Endodermal cell (in vitro differentiated cells): ENCODE data around the gene PLEKHM2. TPM values are rescaled to one million over a fixed set of nuclear protein-coding genes. Genes with fewer than 3 reads are reported as not detected.

Source experiments
- DNase-seq: peaks from one replicate; pipeline ENCODE4 v3.0.0-alpha.2; 2017
- H3K27ac ChIP-seq: 2 replicates; pipeline ENCODE4 v1.5.1; 2013; ENCODE audit warnings: mild to moderate bottlenecking, low read depth, low read length, moderate library complexity
- H3K27me3 ChIP-seq: 2 replicates; pipeline ENCODE4 v1.6.1; 2013; ENCODE audit warnings: mild to moderate bottlenecking, low read length, moderate library complexity; ENCODE audit not compliant: insufficient read depth, control insufficient read depth, poor library complexity, severe bottlenecking
- H3K36me3 ChIP-seq: 2 replicates; pipeline ENCODE4 v1.7.0; 2013; ENCODE audit warnings: mild to moderate bottlenecking, low read length, moderate library complexity; ENCODE audit not compliant: control insufficient read depth, insufficient read depth
- H3K4me1 ChIP-seq: one replicate; pipeline ENCODE4 v1.7.0; 2013; ENCODE audit warnings: low read length; ENCODE audit not compliant: control insufficient read depth, insufficient read depth
- H3K4me3 ChIP-seq: 2 replicates; pipeline ENCODE4 v1.5.1; 2013; ENCODE audit warnings: mild to moderate bottlenecking, low read length, moderate library complexity
- H3K9ac ChIP-seq: 2 replicates; pipeline ENCODE4 v1.6.1; 2013; ENCODE audit warnings: mild to moderate bottlenecking, low read length, moderate library complexity; ENCODE audit not compliant: poor library complexity, severe bottlenecking; ENCODE audit errors: extremely low read depth
- H3K9me3 ChIP-seq: 2 replicates; pipeline ENCODE4 v1.6.1; 2013; ENCODE audit warnings: mild to moderate bottlenecking, low read length, moderate library complexity; ENCODE audit not compliant: control insufficient read depth
- H3K27ac Mint-ChIP-seq: 2 replicates; pipeline ENCODE4 v1.8.0; 2020; ENCODE audit warnings: mixed read lengths
- H3K27me3 Mint-ChIP-seq: 2 replicates; pipeline ENCODE4 v1.8.0; 2021; ENCODE audit warnings: mild to moderate bottlenecking, mixed read lengths; ENCODE audit not compliant: insufficient read depth
- H3K36me3 Mint-ChIP-seq: 2 replicates; pipeline ENCODE4 v1.8.0; 2020; ENCODE audit warnings: low read depth, mixed read lengths
- H3K4me1 Mint-ChIP-seq: 2 replicates; pipeline ENCODE4 v1.8.0; 2020; ENCODE audit warnings: mixed read lengths
- H3K4me3 Mint-ChIP-seq: 2 replicates; pipeline ENCODE4 v1.8.0; 2020; ENCODE audit warnings: mild to moderate bottlenecking, moderate library complexity, mixed read lengths
- H3K9me3 Mint-ChIP-seq: 2 replicates; pipeline ENCODE4 v1.8.0; 2020; ENCODE audit warnings: mild to moderate bottlenecking, mixed read lengths
- WGBS, 2 experiments: methylation state at CpG; one replicate each; pipeline versions ENCODE4 v1.1.5 to v1.1.7; 2013; ENCODE audit warnings: missing lambda C conversion rate in 2 of 2, mixed read lengths in 1 of 2; ENCODE audit not compliant: insufficient coverage in 1 of 2, insufficient read length in 1 of 2; 5-methylcytosine and 5-hydroxymethylcytosine counted together
- total RNA-seq, 2 donors: library from RNA; stranded (reverse); fragmentation: NEBNext Ultra II Directional in 1 of 2; extraction: Animal tissue kit (Norgen Biotek cat#: 25700) in 1 of 2; gene quantifications; 2 replicates in 1 of 2; 3 replicates in 1 of 2; pipeline ENCODE4 v1.2.1, GENCODE V29; 2021
- TF ChIP-seq, protein P1 (sequence below): fragments of 200-600 bp; sonication (generic); conservative IDR thresholded peaks from 2 replicates; pipeline ENCODE4 v1.5.0; 2021; ENCODE audit warnings: antibody characterized with exemption, mild to moderate bottlenecking

The PLEKHM2 gene
- total RNA-seq, 2 donors from 2014 or later: 46.9 to 50.4 TPM

DNA sequence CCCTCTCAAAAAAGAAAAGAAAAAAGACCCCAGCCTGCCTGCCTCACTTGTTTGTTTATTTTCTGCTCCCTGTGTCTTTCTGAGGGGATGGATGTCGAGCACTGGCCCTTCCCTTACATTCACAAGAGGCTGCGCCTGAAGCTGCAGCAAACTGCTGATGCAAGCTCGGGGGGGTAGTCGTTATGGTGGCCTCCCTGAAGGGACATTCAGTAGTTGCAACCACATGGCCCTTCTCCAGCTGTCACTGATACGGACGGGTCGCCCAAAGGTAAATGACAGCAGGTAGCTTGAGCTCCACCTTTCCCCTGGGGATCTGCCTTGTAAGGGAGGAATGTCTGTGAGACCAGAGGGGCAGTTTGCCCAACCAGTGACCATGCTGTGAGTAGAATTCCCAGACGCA lies 17.7 kb downstream of the PLEKHM2 start:
- H3K4me3 Mint-ChIP-seq: no peak overlapping the region
- H3K27ac ChIP-seq: no peak overlapping the region
- H3K9ac ChIP-seq: no peak overlapping the region
- 91 to 94% methylated on average over 8 of the region's 8 CpGs for WGBS, 2 experiments
- H3K9me3 ChIP-seq: no peaks in the 10 kb centered on the region
- H3K27me3 ChIP-seq: no peaks in the 10 kb centered on the region
- H3K36me3 ChIP-seq: peaks cover 11% of the 10 kb centered on the region
- no peak overlapping the region for H3K4me3 ChIP-seq
- no peaks in the 10 kb centered on the region for H3K27me3 Mint-ChIP-seq
- DNase-seq: no peak
- peak overlapping the region; percentile 48 for H3K27ac Mint-ChIP-seq
- TF ChIP-seq, protein P1, sequence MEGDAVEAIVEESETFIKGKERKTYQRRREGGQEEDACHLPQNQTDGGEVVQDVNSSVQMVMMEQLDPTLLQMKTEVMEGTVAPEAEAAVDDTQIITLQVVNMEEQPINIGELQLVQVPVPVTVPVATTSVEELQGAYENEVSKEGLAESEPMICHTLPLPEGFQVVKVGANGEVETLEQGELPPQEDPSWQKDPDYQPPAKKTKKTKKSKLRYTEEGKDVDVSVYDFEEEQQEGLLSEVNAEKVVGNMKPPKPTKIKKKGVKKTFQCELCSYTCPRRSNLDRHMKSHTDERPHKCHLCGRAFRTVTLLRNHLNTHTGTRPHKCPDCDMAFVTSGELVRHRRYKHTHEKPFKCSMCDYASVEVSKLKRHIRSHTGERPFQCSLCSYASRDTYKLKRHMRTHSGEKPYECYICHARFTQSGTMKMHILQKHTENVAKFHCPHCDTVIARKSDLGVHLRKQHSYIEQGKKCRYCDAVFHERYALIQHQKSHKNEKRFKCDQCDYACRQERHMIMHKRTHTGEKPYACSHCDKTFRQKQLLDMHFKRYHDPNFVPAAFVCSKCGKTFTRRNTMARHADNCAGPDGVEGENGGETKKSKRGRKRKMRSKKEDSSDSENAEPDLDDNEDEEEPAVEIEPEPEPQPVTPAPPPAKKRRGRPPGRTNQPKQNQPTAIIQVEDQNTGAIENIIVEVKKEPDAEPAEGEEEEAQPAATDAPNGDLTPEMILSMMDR: no peak
- H3K4me1 Mint-ChIP-seq: no peaks in the 10 kb centered on the region
- H3K9me3 Mint-ChIP-seq: no peaks in the 10 kb centered on the region
- no peaks in the 10 kb centered on the region for H3K4me1 ChIP-seq
- H3K36me3 Mint-ChIP-seq: peaks cover 42% of the 10 kb centered on the region

- Mint-ChIP-seq H3K36me3 (peaks cover 37% of the 10 kb centered on the region), H3K4me3 (no peak overlapping the region), H3K27ac (peak overlapping the region; percentile 24), H3K4me1 (no peaks in the 10 kb centered on the region), H3K9me3 (no peaks in the 10 kb centered on the region), H3K27me3 (no peaks in the 10 kb centered on the region)
- no peaks in the 10 kb centered on the region for H3K4me1 ChIP-seq
- peak overlapping the region; percentile 36 for H3K27ac ChIP-seq
- H3K9ac ChIP-seq: no peak overlapping the region
- DNase-seq: peak; percentile 77
- 86 to 92% methylated on average over 11 to 19 of the region's 19 CpGs for WGBS, 2 experiments
- H3K9me3 ChIP-seq: no peaks in the 10 kb centered on the region
- peaks cover 11% of the 10 kb centered on the region for H3K36me3 ChIP-seq
- H3K27me3 ChIP-seq: no peaks in the 10 kb centered on the region
- H3K4me3 ChIP-seq: no peak overlapping the region
- TF ChIP-seq, protein P1: peak; percentile 56
These were observed 18.8 kb downstream of the PLEKHM2 start for GRCh38 chr1:15702722-15703550.

- Mint-ChIP-seq H3K36me3 (peaks cover 36% of the 10 kb centered on the region), H3K4me3 (no peak overlapping the region), H3K27ac (peak overlapping the region; percentile 24), H3K9me3 (no peaks in the 10 kb centered on the region), H3K27me3 (no peaks in the 10 kb centered on the region), H3K4me1 (no peaks in the 10 kb centered on the region)
- Histone ChIP-seq H3K36me3 (peaks cover 11% of the 10 kb centered on the region), H3K4me1 (no peaks in the 10 kb centered on the region), H3K27ac (no peak overlapping the region), H3K4me3 (no peak overlapping the region), H3K9ac (no peak overlapping the region), H3K27me3 (no peaks in the 10 kb centered on the region), H3K9me3 (no peaks in the 10 kb centered on the region)
- WGBS, 2 experiments: 89 to 90% methylated on average over 7 to 9 of the region's 9 CpGs
- DNase-seq: peak; percentile 53
- TF ChIP-seq, protein P1: no peak
These were observed 19.4 kb downstream of the PLEKHM2 start for GRCh38 chr1:15703562-15703961.
